ENCODE results near the gene CCL22. TPM values are rescaled to one million over a fixed set of nuclear protein-coding genes. Genes with fewer than 3 reads are reported as not detected.
"Not testable (repeated sequence)": the region's sequence is repeated elsewhere in the genome, so short reads cannot be mapped to it uniquely, and the experiment has no call there.

Gene CCL22
- total and polyA plus RNA-seq, 7 donors: 2.9 TPM; not detected in 6

DNA sequence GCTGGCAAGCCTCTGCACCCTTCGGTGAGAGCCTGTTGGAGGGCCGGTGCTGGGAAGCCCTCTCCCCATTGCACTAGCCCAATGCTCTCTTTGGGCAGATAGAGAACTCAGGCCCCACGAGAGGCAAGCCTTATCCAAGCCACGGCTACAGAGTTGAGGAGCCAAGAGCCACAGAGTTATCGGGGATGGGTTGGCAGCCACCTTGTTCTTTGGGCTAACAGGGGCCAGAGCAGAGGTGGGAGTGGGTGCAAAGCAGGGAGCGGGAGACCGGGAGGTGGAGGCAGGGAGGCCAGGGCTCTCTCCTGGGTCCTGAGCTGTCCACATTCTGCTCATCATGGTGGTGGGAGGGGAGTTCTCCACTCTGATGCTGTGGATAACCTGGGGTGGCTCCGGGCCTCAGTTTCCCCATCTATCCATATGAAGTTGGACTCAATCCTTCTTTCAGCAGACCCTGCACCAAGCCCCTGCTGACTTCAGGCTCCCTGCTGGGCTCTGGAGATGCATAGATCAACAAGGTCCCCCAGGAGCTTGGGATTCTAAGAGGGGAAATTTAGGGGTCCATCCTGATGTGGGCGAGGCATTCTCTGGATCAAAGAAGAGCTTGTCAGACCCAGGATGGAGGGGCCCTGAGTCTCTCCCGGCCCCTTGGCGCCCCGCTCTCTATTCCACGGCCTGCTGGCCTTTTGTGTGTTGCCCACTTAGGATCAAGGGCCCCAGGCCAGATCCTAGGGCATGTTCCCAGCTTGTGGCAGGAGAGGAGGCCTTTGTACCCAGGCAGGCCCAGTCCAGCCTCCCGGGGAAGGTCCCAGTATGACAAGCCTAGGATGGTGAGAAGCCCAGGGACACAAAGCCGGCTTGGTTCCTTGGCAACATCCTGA lies 13.2 kb downstream of the CCL22 start:
- TF ChIP-seq EP300 (IDR thresholded peaks at IDR 0.05) (no peak), POLR2A (IDR thresholded peaks at IDR 0.05) (no peak), POLR2AphosphoS5 (IDR thresholded peaks at IDR 0.05) (no peak)
- TF ChIP-seq, protein P1, sequence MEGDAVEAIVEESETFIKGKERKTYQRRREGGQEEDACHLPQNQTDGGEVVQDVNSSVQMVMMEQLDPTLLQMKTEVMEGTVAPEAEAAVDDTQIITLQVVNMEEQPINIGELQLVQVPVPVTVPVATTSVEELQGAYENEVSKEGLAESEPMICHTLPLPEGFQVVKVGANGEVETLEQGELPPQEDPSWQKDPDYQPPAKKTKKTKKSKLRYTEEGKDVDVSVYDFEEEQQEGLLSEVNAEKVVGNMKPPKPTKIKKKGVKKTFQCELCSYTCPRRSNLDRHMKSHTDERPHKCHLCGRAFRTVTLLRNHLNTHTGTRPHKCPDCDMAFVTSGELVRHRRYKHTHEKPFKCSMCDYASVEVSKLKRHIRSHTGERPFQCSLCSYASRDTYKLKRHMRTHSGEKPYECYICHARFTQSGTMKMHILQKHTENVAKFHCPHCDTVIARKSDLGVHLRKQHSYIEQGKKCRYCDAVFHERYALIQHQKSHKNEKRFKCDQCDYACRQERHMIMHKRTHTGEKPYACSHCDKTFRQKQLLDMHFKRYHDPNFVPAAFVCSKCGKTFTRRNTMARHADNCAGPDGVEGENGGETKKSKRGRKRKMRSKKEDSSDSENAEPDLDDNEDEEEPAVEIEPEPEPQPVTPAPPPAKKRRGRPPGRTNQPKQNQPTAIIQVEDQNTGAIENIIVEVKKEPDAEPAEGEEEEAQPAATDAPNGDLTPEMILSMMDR (IDR thresholded peaks at IDR 0.05): no peak
- H3K4me1 ChIP-seq: peaks cover 0 to 27% (median 17%) of the 10 kb centered on the region in 4 donors
- H3K27ac ChIP-seq: peak overlapping the region; percentile 82 to 95 (median 88)
- intact Hi-C loops (cut with DNase I): loop anchor here (5.0 kb wide), 1 partner anchor 69 kb away; no protein-coding TSS in a partner anchor
- WGBS, 2 donors: 78 to 83% methylated on average over 15 of the region's 15 CpGs
- H3K4me3 ChIP-seq: peak overlapping the region in 3 of 4 donors; percentile 56 to 65 (median 64)
- DNase-seq: no peak
- H3K9me3 ChIP-seq: no peaks in the 10 kb centered on the region
- peaks cover 0 to 4% (median 0%) of the 10 kb centered on the region in 3 donors for H3K27me3 ChIP-seq
- no peaks in the 10 kb centered on the region for H3K36me3 ChIP-seq

DNA sequence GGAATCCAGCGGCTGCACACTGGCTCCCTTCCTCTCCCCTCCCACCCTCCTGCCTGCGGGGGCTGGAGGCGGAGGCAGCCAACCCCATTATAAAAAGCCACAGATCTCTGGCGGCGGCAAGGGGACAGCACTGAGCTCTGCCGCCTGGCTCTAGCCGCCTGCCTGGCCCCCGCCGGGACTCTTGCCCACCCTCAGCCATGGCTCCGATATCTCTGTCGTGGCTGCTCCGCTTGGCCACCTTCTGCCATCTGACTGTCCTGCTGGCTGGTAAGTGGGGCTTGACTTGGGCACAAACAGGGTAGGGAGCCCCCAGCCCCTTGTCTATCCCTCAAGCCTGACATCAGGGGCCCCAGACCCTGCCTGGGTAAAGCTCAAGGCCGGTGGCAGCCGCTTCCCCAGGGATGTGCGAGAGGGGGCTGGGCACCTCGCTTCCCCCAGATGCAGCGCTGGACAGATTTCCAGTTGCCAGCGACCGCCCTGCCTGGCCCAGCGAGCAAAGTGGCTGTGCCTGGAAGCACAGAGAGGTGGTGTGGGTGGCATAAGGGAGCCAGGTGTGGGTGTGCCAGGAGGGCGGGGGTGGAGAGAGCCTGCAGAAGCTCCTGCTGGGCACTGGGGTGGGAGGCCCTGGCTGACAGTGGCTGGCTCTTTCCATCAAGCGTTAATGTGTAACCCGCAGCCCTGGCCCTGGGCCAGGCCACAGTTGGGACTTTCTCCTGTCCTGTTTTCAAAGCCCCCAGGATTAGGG lies 14.0 kb downstream of the CCL22 start, which contains the start of gene CX3CL1:
TSS of gene CX3CL1 (plus strand) at position 119 of the 745 bp plus-strand sequence. CDS start at position 198, 79 bp downstream.
- WGBS, 2 donors: 13 to 46% methylated on average over 23 of the region's 23 CpGs
- Histone ChIP-seq H3K27me3 (peaks cover 0 to 4% (median 0%) of the 10 kb centered on the region in 3 donors), H3K4me1 (peaks cover 0 to 27% (median 23%) of the 10 kb centered on the region in 4 donors), H3K4me3 (peak within 1 kb of the TSS; percentile 44 to 65 (median 60)), H3K27ac (peak within 1 kb of the TSS; percentile 82 to 95 (median 88)), H3K9me3 (no peaks in the 10 kb centered on the region), H3K36me3 (no peaks in the 10 kb centered on the region)
- intact Hi-C loops (cut with DNase I): loop anchor here (5.0 kb wide), 1 partner anchor 70 kb away; no protein-coding TSS in a partner anchor
- TF ChIP-seq POLR2AphosphoS5 (IDR thresholded peaks at IDR 0.05) (peak; percentile 76 to 91 (median 86)), POLR2A (IDR thresholded peaks at IDR 0.05) (peak; percentile 51 to 57), EP300 (IDR thresholded peaks at IDR 0.05) (no peak)
- DNase-seq: peak; percentile 87

DNA sequence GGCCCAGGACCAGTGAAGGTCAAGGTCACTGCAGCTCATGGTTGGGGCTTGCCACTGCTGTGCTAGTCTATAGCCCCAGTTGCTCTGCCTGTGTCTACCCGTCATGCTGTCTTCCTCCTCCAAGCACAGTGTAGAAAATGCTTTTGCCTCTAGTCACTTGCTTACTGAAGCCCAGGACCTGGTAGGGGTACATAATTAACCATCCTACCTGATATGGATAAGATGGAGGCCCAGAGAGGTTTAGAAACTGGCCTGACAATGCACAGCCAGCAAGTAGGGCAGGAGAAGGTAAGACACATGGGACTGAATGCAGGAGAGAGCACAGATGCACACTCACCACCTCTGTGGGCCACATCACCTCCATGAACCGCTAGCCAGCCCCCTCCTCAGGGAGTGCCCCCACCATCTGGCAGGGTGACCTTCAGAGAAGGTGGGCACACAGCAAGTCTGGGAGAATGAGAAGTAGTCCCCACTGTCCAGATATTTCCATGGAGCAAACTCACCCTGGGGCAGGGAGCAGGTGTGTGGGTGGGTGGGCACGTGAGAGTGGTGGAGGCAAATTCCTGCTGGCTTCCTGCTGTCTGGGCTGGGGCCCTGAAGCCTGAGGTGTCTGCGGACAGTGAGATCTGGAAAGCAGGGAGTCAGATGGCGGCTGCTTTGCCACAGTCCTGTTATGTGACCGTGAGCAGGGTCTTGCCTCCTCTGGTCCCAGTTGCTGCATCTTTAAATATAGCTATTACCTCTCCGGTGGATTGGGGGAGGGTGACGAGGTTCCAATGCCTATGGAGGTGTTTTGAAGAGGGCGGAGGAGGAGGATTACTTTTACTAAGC lies 14.7 kb downstream of the CCL22 start:
- DNase-seq: no peak
- peaks cover 0 to 32% (median 29%) of the 10 kb centered on the region in 4 donors for H3K4me1 ChIP-seq
- peak overlapping the region; percentile 44 to 65 (median 60) for H3K4me3 ChIP-seq
- peak overlapping the region; percentile 82 to 95 (median 88) for H3K27ac ChIP-seq
- peaks cover 0 to 4% (median 0%) of the 10 kb centered on the region in 3 donors for H3K27me3 ChIP-seq
- no peaks in the 10 kb centered on the region for H3K9me3 ChIP-seq
- H3K36me3 ChIP-seq: no peaks in the 10 kb centered on the region
- TF ChIP-seq, protein P1 (IDR thresholded peaks at IDR 0.05): no peak
- TF ChIP-seq EP300 (IDR thresholded peaks at IDR 0.05) (no peak), POLR2AphosphoS5 (IDR thresholded peaks at IDR 0.05) (no peak), POLR2A (IDR thresholded peaks at IDR 0.05) (no peak)
- intact Hi-C loops (cut with DNase I): loop anchor here (5.0 kb wide), 1 partner anchor 71 kb away; no protein-coding TSS in a partner anchor
- 52 to 70% methylated on average over 9 of the region's 9 CpGs for WGBS, 2 donors

DNA sequence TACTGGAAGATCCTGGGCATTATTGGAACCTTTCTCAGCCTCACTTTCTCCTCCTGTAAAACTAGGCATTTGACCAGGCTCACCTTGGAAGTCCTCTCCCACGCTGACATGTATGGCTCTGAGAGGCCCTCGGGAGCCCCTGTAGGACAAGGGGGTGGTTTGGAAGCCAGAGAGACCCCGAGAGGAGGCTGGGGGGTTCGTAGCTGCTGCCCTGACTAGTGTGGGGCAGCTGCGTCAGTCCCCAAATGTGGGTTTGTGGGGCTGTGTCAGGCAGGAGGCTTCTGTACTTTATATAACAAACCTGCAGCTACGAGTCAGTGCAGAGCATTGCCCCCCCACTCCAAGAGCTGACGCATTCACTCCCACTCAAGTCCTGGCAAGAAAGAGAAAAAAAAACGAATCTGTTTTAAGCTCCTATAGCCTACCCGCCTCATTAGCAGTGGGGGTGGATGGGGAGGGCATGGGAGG lies 15.5 kb downstream of the CCL22 start:
- TF ChIP-seq, protein P1 (IDR thresholded peaks at IDR 0.05): no peak
- TF ChIP-seq POLR2AphosphoS5 (IDR thresholded peaks at IDR 0.05) (peak; percentile 38 to 74 (median 45)), POLR2A (IDR thresholded peaks at IDR 0.05) (peak; percentile 18 to 24)
- Histone ChIP-seq H3K4me3 (peak overlapping the region; percentile 44 to 65 (median 60)), H3K27me3 (peaks cover 0 to 4% (median 0%) of the 10 kb centered on the region in 3 donors), H3K36me3 (no peaks in the 10 kb centered on the region), H3K9me3 (no peaks in the 10 kb centered on the region), H3K4me1 (peaks cover 0 to 36% (median 29%) of the 10 kb centered on the region in 4 donors), H3K27ac (peak overlapping the region; percentile 82 to 95 (median 88))
- 61 to 66% methylated on average over 9 of the region's 9 CpGs for WGBS, 2 donors
- peak; percentile 77 for DNase-seq
- intact Hi-C loops (cut with DNase I): loop anchor here (5.0 kb wide), 1 partner anchor 72 kb away; no protein-coding TSS in a partner anchor

DNA sequence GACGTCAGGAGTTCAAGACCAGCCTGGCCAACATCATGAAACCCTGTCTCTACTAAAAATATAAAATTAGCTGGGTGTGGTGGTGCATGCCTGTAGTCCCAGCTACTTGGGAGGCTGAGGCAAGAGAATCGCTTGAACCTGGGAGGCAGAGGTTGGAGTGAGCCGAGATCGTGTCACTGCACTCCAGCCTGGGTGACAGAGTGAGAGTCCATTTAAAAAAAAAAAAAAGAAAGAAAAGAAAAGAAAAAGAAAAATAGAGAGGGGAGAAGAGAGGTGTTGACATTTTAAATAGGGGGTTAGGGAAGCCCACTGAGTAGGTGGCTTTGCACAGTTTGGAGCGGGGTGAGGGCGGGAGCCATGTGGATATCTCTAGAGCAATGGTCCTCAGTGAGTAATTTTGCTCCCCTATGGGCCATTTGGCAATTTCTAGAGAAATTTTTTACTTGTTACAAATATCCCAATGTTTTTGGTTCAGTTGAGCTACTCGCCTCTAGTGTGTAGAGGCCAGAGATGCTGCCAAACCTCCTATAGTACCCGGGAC lies 16.4 kb downstream of the CCL22 start:
- not testable (repeated sequence) for H3K9me3 ChIP-seq, H3K36me3 ChIP-seq, H3K4me3 ChIP-seq, DNase-seq, H3K27me3 ChIP-seq
- Histone ChIP-seq H3K4me1 (peaks cover 0 to 36% (median 29%) of the 10 kb centered on the region in 4 donors), H3K27ac (peak overlapping the region; percentile 82 to 95 (median 88))
- intact Hi-C loops (cut with DNase I): loop anchor here (5.0 kb wide), 1 partner anchor 73 kb away; no protein-coding TSS in a partner anchor
- 91 to 95% methylated on average over 8 of the region's 8 CpGs for WGBS, 2 donors
